ENCODE results near the gene F11R.

F11R gene

DNA sequence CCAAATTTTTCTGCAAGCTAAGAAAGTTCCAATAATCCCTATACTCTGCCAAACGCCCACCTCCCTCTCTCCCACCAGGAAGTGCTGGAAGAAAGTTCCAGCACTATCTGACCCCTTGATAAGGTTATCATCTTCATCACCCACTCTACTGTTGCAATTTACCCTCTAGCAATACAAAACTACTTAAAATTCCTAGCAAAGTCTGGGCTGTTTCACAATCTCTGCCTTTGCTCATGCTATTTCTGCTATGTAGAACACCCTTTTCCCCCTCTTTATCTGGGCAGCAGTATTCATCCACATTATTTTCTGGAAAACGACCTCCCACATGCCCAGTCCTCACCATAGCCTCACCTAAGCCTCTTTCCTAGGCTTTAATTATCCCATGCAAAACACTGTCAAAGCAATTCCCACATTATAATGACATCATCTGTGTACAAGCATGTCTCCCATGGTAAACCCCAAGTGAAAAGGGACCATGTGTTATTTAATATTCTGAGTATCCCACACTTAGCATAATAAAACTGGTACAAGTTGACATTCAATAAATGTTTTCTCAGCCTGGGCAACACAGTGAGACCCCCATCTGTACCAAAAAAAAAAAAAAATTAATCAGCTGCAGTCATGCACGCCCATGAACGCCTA lies 12.0 kb downstream of the F11R start (continued):
- TF ChIP-seq, protein P1, sequence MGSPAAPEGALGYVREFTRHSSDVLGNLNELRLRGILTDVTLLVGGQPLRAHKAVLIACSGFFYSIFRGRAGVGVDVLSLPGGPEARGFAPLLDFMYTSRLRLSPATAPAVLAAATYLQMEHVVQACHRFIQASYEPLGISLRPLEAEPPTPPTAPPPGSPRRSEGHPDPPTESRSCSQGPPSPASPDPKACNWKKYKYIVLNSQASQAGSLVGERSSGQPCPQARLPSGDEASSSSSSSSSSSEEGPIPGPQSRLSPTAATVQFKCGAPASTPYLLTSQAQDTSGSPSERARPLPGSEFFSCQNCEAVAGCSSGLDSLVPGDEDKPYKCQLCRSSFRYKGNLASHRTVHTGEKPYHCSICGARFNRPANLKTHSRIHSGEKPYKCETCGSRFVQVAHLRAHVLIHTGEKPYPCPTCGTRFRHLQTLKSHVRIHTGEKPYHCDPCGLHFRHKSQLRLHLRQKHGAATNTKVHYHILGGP (tag by site-specific recombination; IDR thresholded peaks at IDR 0.05) = no peak
- TF ChIP-seq ZNF521 (tag by site-specific recombination; IDR thresholded peaks at IDR 0.05) = no peak

DNA sequence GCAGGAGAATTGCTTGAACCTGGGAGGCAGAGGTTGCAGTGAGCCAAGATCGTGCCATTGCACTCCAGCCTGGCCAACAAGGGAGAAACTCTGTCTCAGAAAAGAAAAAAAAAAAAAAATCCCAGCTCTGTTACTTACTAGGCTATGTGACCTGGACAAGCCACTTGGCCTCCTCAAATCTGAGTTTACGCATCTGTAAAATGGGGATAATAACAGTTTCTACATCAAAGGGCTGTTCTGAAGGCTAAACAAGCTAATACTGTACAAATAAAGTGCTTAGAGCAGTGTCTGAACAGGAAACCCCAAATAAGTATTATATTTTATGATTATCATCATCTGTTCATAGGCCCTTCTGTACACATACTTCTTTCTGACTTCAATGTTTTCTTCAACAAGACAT lies 13.6 kb downstream of the F11R start:
- no peaks in the 10 kb centered on the region for H3K36me3 ChIP-seq (ENCODE audit: control insufficient read depth in 2 of 2, insufficient read depth in 1 of 2, low read length in 2 of 2)
- CTCF ChIA-PET = interaction anchor here (0.7 kb wide), 1 partner anchor 10 kb away, joined by 4 read pairs; no protein-coding TSS in a partner anchor
- H3K27ac ChIP-seq (ENCODE audit: extremely low read depth, low read depth, low read length) = no peak overlapping the region
- TF ChIP-seq, protein P2, sequence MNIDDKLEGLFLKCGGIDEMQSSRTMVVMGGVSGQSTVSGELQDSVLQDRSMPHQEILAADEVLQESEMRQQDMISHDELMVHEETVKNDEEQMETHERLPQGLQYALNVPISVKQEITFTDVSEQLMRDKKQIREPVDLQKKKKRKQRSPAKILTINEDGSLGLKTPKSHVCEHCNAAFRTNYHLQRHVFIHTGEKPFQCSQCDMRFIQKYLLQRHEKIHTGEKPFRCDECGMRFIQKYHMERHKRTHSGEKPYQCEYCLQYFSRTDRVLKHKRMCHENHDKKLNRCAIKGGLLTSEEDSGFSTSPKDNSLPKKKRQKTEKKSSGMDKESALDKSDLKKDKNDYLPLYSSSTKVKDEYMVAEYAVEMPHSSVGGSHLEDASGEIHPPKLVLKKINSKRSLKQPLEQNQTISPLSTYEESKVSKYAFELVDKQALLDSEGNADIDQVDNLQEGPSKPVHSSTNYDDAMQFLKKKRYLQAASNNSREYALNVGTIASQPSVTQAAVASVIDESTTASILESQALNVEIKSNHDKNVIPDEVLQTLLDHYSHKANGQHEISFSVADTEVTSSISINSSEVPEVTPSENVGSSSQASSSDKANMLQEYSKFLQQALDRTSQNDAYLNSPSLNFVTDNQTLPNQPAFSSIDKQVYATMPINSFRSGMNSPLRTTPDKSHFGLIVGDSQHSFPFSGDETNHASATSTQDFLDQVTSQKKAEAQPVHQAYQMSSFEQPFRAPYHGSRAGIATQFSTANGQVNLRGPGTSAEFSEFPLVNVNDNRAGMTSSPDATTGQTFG (tag by site-specific recombination; IDR thresholded peaks at IDR 0.05; ENCODE audit: borderline replicate concordance) = no peak
- TF ChIP-seq BCL11B (tag by site-specific recombination; IDR thresholded peaks at IDR 0.05; ENCODE audit: low read depth) (no peak), ZNF175 (tag by site-specific recombination; IDR thresholded peaks at IDR 0.05) (no peak), ZNF24 (tag by site-specific recombination; IDR thresholded peaks at IDR 0.05) (no peak), ZNF626 (tag by site-specific recombination; IDR thresholded peaks at IDR 0.05) (no peak), ZXDB (tag by site-specific recombination; IDR thresholded peaks at IDR 0.05) (no peak), ZBTB20 (tag by site-specific recombination; IDR thresholded peaks at IDR 0.05) (no peak), ZNF514 (tag by site-specific recombination; IDR thresholded peaks at IDR 0.05) (no peak), ZNF621 (tag by site-specific recombination; IDR thresholded peaks at IDR 0.05) (no peak), ZNF544 (tag by site-specific recombination; IDR thresholded peaks at IDR 0.05) (no peak), OSR2 (tag by site-specific recombination; IDR thresholded peaks at IDR 0.05) (no peak), SCRT1 (tag by site-specific recombination; IDR thresholded peaks at IDR 0.05; ENCODE audit: borderline replicate concordance) (no peak), ZNF292 (tag by site-specific recombination; IDR thresholded peaks at IDR 0.05; ENCODE audit: borderline replicate concordance, low read depth) (no peak)
- TF ChIP-seq, protein P3, sequence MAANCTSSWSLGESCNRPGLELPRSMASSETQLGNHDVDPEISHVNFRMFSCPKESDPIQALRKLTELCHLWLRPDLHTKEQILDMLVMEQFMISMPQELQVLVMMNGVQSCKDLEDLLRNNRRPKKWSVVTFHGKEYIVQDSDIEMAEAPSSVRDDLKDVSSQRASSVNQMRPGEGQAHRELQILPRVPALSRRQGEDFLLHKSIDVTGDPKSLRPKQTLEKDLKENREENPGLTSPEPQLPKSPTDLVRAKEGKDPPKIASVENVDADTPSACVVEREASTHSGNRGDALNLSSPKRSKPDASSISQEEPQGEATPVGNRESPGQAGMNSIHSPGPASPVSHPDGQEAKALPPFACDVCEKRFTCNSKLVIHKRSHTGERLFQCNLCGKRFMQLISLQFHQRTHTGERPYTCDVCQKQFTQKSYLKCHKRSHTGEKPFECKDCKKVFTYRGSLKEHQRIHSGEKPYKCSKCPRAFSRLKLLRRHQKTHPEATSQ (tag by site-specific recombination; IDR thresholded peaks at IDR 0.05) = no peak
- TF ChIP-seq, protein P4, sequence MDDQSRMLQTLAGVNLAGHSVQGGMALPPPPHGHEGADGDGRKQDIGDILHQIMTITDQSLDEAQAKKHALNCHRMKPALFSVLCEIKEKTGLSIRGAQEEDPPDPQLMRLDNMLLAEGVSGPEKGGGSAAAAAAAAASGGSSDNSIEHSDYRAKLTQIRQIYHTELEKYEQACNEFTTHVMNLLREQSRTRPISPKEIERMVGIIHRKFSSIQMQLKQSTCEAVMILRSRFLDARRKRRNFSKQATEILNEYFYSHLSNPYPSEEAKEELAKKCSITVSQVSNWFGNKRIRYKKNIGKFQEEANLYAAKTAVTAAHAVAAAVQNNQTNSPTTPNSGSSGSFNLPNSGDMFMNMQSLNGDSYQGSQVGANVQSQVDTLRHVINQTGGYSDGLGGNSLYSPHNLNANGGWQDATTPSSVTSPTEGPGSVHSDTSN (CRISPR knock-in tag; IDR thresholded peaks at IDR 0.05) = no peak
- TF ChIP-seq, protein P5, sequence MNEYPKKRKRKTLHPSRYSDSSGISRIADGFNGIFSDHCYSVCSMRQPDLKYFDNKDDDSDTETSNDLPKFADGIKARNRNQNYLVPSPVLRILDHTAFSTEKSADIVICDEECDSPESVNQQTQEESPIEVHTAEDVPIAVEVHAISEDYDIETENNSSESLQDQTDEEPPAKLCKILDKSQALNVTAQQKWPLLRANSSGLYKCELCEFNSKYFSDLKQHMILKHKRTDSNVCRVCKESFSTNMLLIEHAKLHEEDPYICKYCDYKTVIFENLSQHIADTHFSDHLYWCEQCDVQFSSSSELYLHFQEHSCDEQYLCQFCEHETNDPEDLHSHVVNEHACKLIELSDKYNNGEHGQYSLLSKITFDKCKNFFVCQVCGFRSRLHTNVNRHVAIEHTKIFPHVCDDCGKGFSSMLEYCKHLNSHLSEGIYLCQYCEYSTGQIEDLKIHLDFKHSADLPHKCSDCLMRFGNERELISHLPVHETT (tag by site-specific recombination; IDR thresholded peaks at IDR 0.05) = no peak
- POLR2A ChIA-PET = no interaction called here
- no peaks in the 10 kb centered on the region for H3K9me3 ChIP-seq (ENCODE audit: control insufficient read depth, insufficient read depth, low read depth, low read length)
- no peak overlapping the region for H3K4me3 ChIP-seq (ENCODE audit: low read depth, low read length)
- no peaks in the 10 kb centered on the region for H3K4me1 ChIP-seq (ENCODE audit: control insufficient read depth, insufficient read depth, low read length)
